KG1 (cell line): ENCODE data around the gene FLRT2.
A peak's percentile ranks its signal among the peaks of the same experiment; 100 is the strongest.

ENCODE experiments used
- DNase-seq: peaks from one replicate; lab custom pipeline; 2025; lab: John Stamatoyannopoulos, UW

Gene FLRT2

GRCh38 chr14:85660243-85660922 is 130.4 kb downstream of the FLRT2 start:
- no peak for DNase-seq

- DNase-seq: no peak
Measured at GRCh38 chr14:85662096-85662495, 132.2 kb downstream of the FLRT2 start.

GRCh38 chr14:85663256-85663655 is 133.3 kb downstream of the FLRT2 start:
- no peak for DNase-seq

GRCh38 chr14:85663667-85664066 is 133.7 kb downstream of the FLRT2 start:
- DNase-seq: no peak

- DNase-seq: no peak
Measured at GRCh38 chr14:85675957-85676356, 146.0 kb downstream of the FLRT2 start.

- no peak for DNase-seq
Measured at GRCh38 chr14:85686908-85687307, 157.0 kb downstream of the FLRT2 start.

- DNase-seq: no peak
Measured at GRCh38 chr14:85687456-85687855, 157.5 kb downstream of the FLRT2 start.

GRCh38 chr14:85688006-85688405 is 158.1 kb downstream of the FLRT2 start:
- DNase-seq: no peak

- DNase-seq: no peak
Measured at GRCh38 chr14:85695300-85695699, 165.4 kb downstream of the FLRT2 start.

GRCh38 chr14:85701116-85701515 is 171.2 kb downstream of the FLRT2 start:
- no peak for DNase-seq

GRCh38 chr14:85701763-85702162 is 171.8 kb downstream of the FLRT2 start:
- DNase-seq: peak; percentile 8

- no peak for DNase-seq
Measured at GRCh38 chr14:85702191-85702590, 172.2 kb downstream of the FLRT2 start.

- no peak for DNase-seq
Measured at GRCh38 chr14:85702997-85703396, 173.1 kb downstream of the FLRT2 start.
